Keratinocyte (primary cell): ENCODE data around the gene TMEM119. TPM values are rescaled to one million over a fixed set of nuclear protein-coding genes. Genes with fewer than 3 reads are reported as not detected.

Experiments
- DNase-seq: peaks from one replicate; pipeline ENCODE4 v3.0.0-alpha.2; 2011; ENCODE audit warnings: low read depth, missing footprints, low spot score
- FAIRE-seq: peaks from 2 replicates; lab custom pipeline; 2011; peaks lifted over from hg19 to GRCh38; lab: Jason Lieb, UNC
- H2AFZ ChIP-seq: 2 replicates; pipeline ENCODE4 v1.6.0; 2012; ENCODE audit warnings: low read length, control low read depth, inconsistent platforms; ENCODE audit not compliant: control insufficient read depth
- H3K27ac ChIP-seq: 2 replicates; pipeline ENCODE4 v1.5.1; 2011; ENCODE audit warnings: low read length; ENCODE audit not compliant: control insufficient read depth, insufficient read depth
- H3K27me3 ChIP-seq: 3 replicates; pipeline ENCODE4 v1.6.0; 2011; ENCODE audit warnings: low read length; ENCODE audit not compliant: control insufficient read depth, insufficient read depth; ENCODE audit errors: extremely low read depth
- H3K36me3 ChIP-seq, 2 experiments: 2 replicates in 1 of 2; 3 replicates in 1 of 2; pipeline ENCODE4 v1.5.1; 2011; ENCODE audit warnings: low read length in 2 of 2, mild to moderate bottlenecking in 1 of 2; ENCODE audit not compliant: control insufficient read depth in 2 of 2, insufficient read depth in 2 of 2; ENCODE audit errors: extremely low read depth in 1 of 2
- H3K4me1 ChIP-seq: 3 replicates; pipeline ENCODE4 v1.5.1; 2011; ENCODE audit warnings: low read length; ENCODE audit not compliant: control insufficient read depth, insufficient read depth; ENCODE audit errors: extremely low read depth
- H3K4me2 ChIP-seq: 3 replicates; pipeline ENCODE4 v1.6.0; 2011; ENCODE audit warnings: low read depth, low read length; ENCODE audit not compliant: control insufficient read depth, insufficient read depth; ENCODE audit errors: extremely low read depth
- H3K4me3 ChIP-seq, 3 experiments: fragments of 200-600 bp in 1 of 3; sonication (generic) in 1 of 3; 2 replicates in 2 of 3; 3 replicates in 1 of 3; pipeline ENCODE4 v1.5.1; 2011 to 2016; ENCODE audit warnings: low read length in 3 of 3, mild to moderate bottlenecking in 3 of 3, control low read depth in 2 of 3, inconsistent platforms in 1 of 3, low read depth in 1 of 3, mixed read lengths in 1 of 3, mixed run types in 1 of 3, moderate library complexity in 1 of 3; ENCODE audit not compliant: control insufficient read depth in 2 of 3, insufficient read depth in 2 of 3; ENCODE audit errors: extremely low read depth in 1 of 3
- H3K79me2 ChIP-seq: 2 replicates; pipeline ENCODE4 v1.6.0; 2012; ENCODE audit warnings: low read length; ENCODE audit not compliant: control insufficient read depth, insufficient read depth
- H3K9ac ChIP-seq: 3 replicates; pipeline ENCODE4 v1.6.0; 2011; ENCODE audit warnings: low read length; ENCODE audit not compliant: control insufficient read depth, insufficient read depth; ENCODE audit errors: extremely low read depth
- H3K9me1 ChIP-seq: 3 replicates; pipeline ENCODE4 v1.6.0; 2011; ENCODE audit warnings: low read length; ENCODE audit not compliant: control insufficient read depth, insufficient read depth; ENCODE audit errors: extremely low read depth
- H3K9me3 ChIP-seq: 2 replicates; pipeline ENCODE4 v1.5.1; 2012; ENCODE audit warnings: low read depth, low read length; ENCODE audit not compliant: control insufficient read depth
- H4K20me1 ChIP-seq: 3 replicates; pipeline ENCODE4 v1.6.0; 2011; ENCODE audit warnings: low read length; ENCODE audit not compliant: control insufficient read depth, insufficient read depth; ENCODE audit errors: extremely low read depth
- EZH2 ChIP-seq: IDR thresholded peaks from one replicate; pipeline ENCODE4 v1.6.1; 2012; ENCODE audit warnings: inconsistent platforms, mild to moderate bottlenecking, low read length, moderate library complexity
- dilution Hi-C: fragments of 300-500 bp; cut with MboI; formaldehyde crosslinking; loops from one replicate; pipeline ENCODE4 v1.7.0; 2020; ENCODE audit warnings: low sequenced_read_pairs; ENCODE audit not compliant: extremely low pct_ligation_motif_present
- polyA plus RNA-seq, 5 experiments: library from polyadenylated mRNA; depleted of rRNA in 3 of 5; stranded (reverse) in 3 of 5; stranded (forward) in 1 of 5; unstranded in 1 of 5; fragments of >200 nt; gene quantifications; 1 replicate in 1 of 5; 2 replicates in 3 of 5; 3 replicates in 1 of 5; pipeline versions ENCODE4 v1.2.1 to v1.2.3, GENCODE V29; 2011 to 2012; ENCODE audit warnings: missing spikeins in 2 of 5, low read depth in 1 of 5, low replicate concordance in 1 of 5
- TF ChIP-seq, protein P1 (sequence below), 3 experiments: IDR thresholded peaks in 1 of 3; conservative IDR thresholded peaks in 1 of 3; optimal IDR thresholded peaks in 1 of 3; 2 replicates in 2 of 3; 3 replicates in 1 of 3; pipeline versions ENCODE3 to v1.5.1; 2011; ENCODE audit warnings: low read length in 3 of 3, mild to moderate bottlenecking in 3 of 3, moderate library complexity in 2 of 3, control low read depth in 1 of 3, inconsistent platforms in 1 of 3; ENCODE audit not compliant: insufficient read depth in 2 of 3; ENCODE audit errors: extremely low read depth in 1 of 3

The TMEM119 gene
- polyA plus RNA-seq, 1 donor (not counting 4 experiments of a cell fraction or from before 2014, with no cell fraction given): not detected

DNA sequence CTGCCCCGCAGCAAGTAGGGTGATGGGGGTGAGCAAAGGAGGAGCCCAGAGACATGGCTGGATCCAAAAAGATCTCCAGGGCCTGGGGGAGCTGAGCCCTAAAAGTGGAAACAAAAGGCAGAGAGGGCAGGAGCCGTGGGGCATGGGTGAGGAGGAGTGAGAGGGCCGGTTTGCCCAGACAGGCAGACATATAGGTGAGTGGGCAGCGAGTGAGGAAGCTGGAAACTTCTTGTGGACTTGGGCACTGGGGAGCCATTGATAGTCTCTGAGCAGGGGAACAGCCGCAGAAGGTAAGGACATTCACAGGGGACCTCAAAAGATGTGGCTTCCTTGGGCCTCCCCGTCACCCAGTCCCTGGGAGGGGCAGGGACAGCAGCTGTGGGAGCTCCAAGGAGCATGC lies 16.8 kb upstream of the TMEM119 start:
- Histone ChIP-seq H3K27me3 (peaks cover 6% of the 10 kb centered on the region), H3K9me1 (no peaks in the 10 kb centered on the region), H3K4me2 (no peak overlapping the region), H3K4me1 (peaks cover 8% of the 10 kb centered on the region), H3K9ac (no peak overlapping the region), H2AFZ (no peak overlapping the region), H3K4me3 (no peak overlapping the region), H3K27ac (no peak overlapping the region), H4K20me1 (no peaks in the 10 kb centered on the region), H3K79me2 (no peaks in the 10 kb centered on the region), H3K36me3 (no peaks in the 10 kb centered on the region), H3K9me3 (peaks cover 2% of the 10 kb centered on the region)
- no peak for TF ChIP-seq EZH2
- TF ChIP-seq, protein P1, sequence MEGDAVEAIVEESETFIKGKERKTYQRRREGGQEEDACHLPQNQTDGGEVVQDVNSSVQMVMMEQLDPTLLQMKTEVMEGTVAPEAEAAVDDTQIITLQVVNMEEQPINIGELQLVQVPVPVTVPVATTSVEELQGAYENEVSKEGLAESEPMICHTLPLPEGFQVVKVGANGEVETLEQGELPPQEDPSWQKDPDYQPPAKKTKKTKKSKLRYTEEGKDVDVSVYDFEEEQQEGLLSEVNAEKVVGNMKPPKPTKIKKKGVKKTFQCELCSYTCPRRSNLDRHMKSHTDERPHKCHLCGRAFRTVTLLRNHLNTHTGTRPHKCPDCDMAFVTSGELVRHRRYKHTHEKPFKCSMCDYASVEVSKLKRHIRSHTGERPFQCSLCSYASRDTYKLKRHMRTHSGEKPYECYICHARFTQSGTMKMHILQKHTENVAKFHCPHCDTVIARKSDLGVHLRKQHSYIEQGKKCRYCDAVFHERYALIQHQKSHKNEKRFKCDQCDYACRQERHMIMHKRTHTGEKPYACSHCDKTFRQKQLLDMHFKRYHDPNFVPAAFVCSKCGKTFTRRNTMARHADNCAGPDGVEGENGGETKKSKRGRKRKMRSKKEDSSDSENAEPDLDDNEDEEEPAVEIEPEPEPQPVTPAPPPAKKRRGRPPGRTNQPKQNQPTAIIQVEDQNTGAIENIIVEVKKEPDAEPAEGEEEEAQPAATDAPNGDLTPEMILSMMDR (optimal IDR thresholded peaks at IDR 0.05 in 1 of 3, IDR thresholded peaks at IDR 0.05 in 1 of 3, conservative IDR thresholded peaks at IDR 0.05 in 1 of 3; ENCODE audit: extremely low read depth in 1 of 3, insufficient read depth in 2 of 3, low read length in 3 of 3): no peak
- DNase-seq: no peak
- no peak for FAIRE-seq
- dilution Hi-C loops: no loop called here

DNA sequence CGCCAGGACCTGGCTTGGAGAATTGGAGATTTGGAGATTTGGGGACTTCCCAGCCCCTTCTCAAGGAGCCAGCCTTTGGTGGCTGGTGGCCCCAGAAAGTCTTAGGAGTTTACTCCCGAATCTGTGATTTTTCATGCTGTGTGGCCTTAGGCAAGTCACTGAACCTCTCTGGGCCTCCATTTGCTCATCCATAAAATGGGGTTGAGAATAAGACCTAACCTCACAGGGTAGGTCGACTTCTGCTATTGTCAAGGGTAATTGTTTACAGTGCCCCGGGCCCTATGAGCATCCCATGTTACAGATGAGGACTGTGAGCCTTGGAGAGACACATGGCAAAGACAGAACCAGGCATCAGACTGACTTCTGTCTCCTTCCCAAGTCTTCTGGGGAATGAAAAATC lies 16.2 kb upstream of the TMEM119 start:
- no peak overlapping the region for H3K27ac ChIP-seq
- peaks cover 6% of the 10 kb centered on the region for H3K27me3 ChIP-seq
- no peak overlapping the region for H2AFZ ChIP-seq
- no peak for FAIRE-seq
- H3K36me3 ChIP-seq: no peaks in the 10 kb centered on the region
- H3K9me1 ChIP-seq: no peaks in the 10 kb centered on the region
- dilution Hi-C loops: no loop called here
- peaks cover 2% of the 10 kb centered on the region for H3K9me3 ChIP-seq
- H4K20me1 ChIP-seq: no peaks in the 10 kb centered on the region
- no peak overlapping the region for H3K9ac ChIP-seq
- peaks cover 8% of the 10 kb centered on the region for H3K4me1 ChIP-seq
- no peaks in the 10 kb centered on the region for H3K79me2 ChIP-seq
- no peak overlapping the region for H3K4me2 ChIP-seq
- H3K4me3 ChIP-seq: no peak overlapping the region
- TF ChIP-seq EZH2: no peak
- TF ChIP-seq, protein P1 (optimal IDR thresholded peaks at IDR 0.05 in 1 of 3, IDR thresholded peaks at IDR 0.05 in 1 of 3, conservative IDR thresholded peaks at IDR 0.05 in 1 of 3; ENCODE audit: extremely low read depth in 1 of 3, insufficient read depth in 2 of 3, low read length in 3 of 3): no peak
- DNase-seq: no peak
